Left colon (tissue), 2 donors: ENCODE measurements around the gene PLA2G5. TPM values are rescaled to one million over a fixed set of nuclear protein-coding genes. Genes with fewer than 3 reads are reported as not detected.

Experiments used
- ATAC-seq: fragments of 200-7000 bp; cut with Tn5 transposase; one replicate; pipeline ENCODE4 v1.9.1; 2020; ENCODE audit warnings: mild to moderate bottlenecking, moderate library complexity
- DNase-seq, 2 donors: peaks; one replicate each; pipeline ENCODE4 v3.0.0-alpha.2; 2020
- intact Hi-C, 2 donors: fragments of 100-400 bp; cut with DNase I in 1 of 2; cut with micrococcal nuclease in 1 of 2; formaldehyde crosslinking; loops; one replicate each; pipeline versions ENCODE4 v1.11.2 to v1.14.0; 2022; cut with DNase I, micrococcal nuclease
- total RNA-seq, 2 donors: library from RNA; stranded (reverse); fragmentation: NEBNext Ultra II Directional; extraction: Animal tissue kit (Norgen Biotek cat#: 25700); gene quantifications; one replicate each; pipeline ENCODE4 v1.2.1, GENCODE V29; 2021
- donor health status: DM: no; HTN: no; CAD: no.
- donor health status: DM: yes; HTN: yes; CAD: no.

PLA2G5 gene
- total RNA-seq, 2 donors from 2014 or later: 0.58 to 1.8 TPM

DNA sequence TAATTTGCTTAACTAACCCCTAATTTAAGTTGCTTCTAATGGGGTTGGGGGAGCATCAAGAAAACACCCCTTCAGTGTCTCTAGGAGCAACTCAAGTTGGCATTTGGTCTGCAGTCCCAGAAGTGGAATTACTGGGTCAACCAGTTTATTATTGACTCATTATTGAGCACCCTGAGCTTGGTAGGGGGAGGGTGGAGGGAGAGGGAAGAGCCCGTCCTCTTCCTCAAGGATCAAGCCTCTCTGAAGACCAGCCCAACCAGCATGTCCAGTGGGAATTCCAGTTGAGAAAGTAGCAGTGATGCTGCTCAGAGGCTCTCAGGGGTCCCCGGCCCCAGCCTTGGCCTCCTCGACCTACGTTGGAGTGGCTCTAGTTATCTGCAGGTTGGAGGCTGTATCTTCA is 67.1 kb downstream of the PLA2G5 start:
- DNase-seq (peak in 1 of 2 donors; percentile 5), ATAC-seq (no peak)
- intact Hi-C loops: no loop called here

DNA sequence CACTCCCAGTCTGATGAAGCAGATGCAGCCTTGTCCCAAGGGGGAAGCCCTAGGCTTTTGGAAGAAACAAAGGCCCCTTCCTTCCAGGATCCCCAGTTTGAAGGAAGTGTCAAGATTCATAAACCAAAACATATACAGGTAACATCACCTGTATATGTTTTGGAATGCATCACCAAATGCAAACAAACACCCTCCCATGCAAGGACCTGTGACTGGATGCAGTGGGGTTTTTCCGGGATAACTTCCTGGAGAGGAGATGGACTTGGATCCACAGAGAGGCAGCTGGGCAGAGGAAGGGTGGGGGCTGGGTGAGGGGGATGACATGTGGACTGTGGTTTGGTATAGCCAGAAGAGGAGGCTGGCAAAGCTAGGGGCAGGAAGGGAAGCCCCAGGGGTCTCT is 67.6 kb downstream of the PLA2G5 start:
- intact Hi-C loops: no loop called here
- DNase-seq: peak in 1 of 2 donors; percentile 33
- ATAC-seq: peak; percentile 59

DNA sequence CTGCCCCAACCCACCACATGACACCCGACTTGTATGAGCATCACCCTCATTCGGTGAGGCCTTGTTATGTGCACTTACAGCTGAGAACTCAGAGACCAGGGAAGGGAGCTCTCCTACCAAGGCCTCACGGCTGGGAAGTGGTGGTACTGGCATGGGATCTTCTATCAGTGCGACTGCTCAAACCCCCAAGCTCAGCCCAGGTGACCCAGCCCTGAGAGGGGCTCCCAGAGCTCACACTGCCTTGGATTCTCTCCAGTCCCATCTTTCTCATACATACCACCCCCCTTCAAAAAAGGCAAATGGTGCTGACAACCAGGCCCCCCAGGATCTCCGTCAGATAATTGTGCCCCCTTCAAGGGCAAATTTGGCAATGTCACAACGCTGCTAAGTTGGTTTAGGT is 68.4 kb downstream of the PLA2G5 start:
- intact Hi-C loops: no loop called here
- ATAC-seq (no peak), DNase-seq (peak in 1 of 2 donors; percentile 12)

DNA sequence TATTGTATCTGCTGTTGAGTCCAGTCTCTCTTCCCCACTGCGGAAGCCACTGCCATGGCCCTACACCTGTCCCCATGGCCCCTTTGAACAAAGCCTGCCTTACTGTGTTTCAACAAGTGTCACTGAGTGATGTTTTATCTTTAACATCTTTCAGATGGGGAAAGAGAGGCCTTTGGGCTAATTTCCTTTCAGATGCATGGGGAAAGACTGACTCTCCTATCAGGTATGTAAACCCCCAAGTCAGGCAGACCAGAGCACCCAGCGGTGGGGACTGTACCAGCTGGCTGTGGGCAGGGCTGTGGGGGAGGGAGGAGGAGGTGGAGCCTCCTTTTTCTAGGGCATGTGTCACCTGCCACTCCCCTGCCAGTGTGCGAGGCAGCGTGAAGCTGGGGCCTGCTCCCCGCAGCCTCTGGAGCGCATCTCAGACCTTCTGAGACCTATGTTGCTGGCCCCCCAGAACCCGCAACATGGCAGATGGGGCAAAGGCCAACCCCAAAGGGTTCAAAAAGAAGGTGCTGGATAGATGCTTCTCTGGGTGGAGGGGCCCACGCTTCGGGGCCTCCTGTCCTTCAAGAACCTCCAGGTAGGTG is 69.1 kb downstream of the PLA2G5 start, which contains the start of gene PLA2G2F:
Gene PLA2G2F (plus strand): TSS at position 363 of the 590 bp plus-strand sequence. CDS start 105 bp downstream, at position 468.
- DNase-seq: peak in 1 of 2 donors; percentile 17

DNA sequence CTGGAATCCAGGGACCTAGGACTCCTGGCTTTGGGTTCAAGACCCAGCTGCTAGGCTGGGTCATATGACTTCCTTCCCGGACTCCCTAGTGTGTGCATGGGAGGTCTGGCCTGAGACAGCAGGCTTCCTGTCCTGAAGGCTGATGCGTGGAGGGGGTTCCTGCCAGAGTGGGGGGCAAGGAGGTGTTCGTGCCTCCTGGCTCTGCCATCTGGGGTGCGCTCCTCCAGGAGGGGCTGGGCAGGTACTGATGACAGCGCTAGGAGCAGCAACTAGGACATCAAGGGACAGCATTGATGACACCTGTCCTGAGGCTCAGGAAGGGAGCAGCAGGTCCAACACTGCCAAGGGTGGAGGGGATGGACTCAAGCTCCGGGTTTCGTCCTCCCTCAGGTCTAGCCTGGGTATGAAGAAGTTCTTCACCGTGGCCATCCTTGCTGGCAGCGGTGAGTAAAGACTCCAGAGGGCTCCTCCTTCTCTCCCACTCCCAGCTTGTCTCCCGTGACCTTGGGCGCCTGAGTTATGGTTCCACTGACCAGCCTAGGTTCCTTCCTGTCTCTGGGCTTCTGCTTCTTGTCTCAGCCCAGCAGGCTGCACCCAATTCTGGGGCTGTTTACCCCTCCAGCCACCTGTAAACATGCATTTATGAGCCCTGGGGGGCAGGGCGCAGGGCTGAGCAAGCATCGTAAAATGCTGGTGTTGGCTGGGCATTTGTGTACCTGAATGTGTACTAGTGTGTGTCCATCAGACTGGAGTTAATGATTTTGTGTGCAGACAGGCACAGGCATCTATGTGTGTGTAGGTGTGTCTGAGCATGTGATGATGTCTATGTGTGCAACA is 70.0 kb downstream of the PLA2G5 start:
- DNase-seq (peak in 1 of 2 donors; percentile 18), ATAC-seq (no peak)
- intact Hi-C loops: loop anchor here in 1 of 2 donors (10.0 kb wide), 1 partner anchor 165 kb away; the partner anchor contains the start of gene PLA2G2A

More for the DNA sequence above, 69.1 kb downstream of the PLA2G5 start, which contains the start of gene PLA2G2F:
- intact Hi-C loops: no loop called here
- no peak for ATAC-seq

DNA sequence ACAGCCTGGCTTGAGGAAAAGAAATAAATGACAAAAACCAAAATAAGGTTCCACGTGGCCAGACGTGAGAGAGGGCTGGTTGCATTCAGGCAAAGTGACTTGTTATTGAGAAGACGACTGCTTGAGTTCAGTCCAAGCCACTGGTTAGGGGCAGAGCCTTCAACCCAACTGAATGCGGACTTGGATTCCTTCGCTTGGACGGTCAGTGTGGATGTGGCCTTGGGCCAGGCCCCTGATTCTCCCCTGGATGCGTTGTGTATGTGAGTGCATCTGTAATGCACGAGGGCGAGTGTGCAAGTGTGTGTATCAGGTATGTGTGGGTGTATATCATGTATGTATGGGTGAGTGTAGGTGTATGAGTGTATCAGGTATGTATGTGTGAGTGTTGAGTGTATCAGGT is 71.0 kb downstream of the PLA2G5 start:
- DNase-seq: peak in 1 of 2 donors; percentile 9
- no peak for ATAC-seq
- intact Hi-C loops: loop anchor here in 1 of 2 donors (10.0 kb wide), 1 partner anchor 166 kb away; the partner anchor contains the start of gene PLA2G2A

DNA sequence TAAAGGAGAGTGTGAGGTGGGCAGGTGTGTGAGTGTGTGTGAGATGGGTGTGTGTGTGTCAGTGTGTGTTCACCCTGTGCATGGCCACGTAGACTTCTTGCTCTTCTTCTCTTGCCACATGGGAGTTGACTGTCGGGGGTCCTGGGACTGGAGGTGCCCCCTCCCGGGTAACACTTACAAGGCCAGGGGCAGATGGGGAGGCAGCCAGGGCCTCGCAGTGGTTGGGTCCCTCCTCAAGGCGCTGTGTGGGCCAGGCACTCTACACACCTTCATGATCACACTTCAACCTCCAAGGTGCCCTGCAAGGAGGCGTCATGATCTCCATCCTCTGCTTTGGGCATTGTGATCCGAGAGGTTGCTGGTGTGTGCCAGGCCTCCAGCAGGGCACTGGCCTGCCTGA is 71.5 kb downstream of the PLA2G5 start:
- no peak for ATAC-seq
- intact Hi-C loops: loop anchor here in 1 of 2 donors (10.0 kb wide), 1 partner anchor 167 kb away; the partner anchor contains the start of gene PLA2G2A
- DNase-seq: peak in 1 of 2 donors; percentile 11

Other genes starting within 250 kb of the PLA2G5 start
- gene OTUD3, start 187.8 kb upstream of the PLA2G5 start, total RNA-seq: 10 to 100 TPM in 1 of 2 donors, 1 to 10 TPM in 1; 9.6 to 11.1 TPM
- not detected for gene PLA2G2E, start 146.6 kb upstream of the PLA2G5 start, total RNA-seq
- gene PLA2G2A, start 90.6 kb upstream of the PLA2G5 start, total RNA-seq: 100 to 1,000 TPM in 1 of 2 donors, 10 to 100 TPM in 1; 83.9 to 795 TPM
- gene PLA2G2D, start 49.3 kb downstream of the PLA2G5 start, total RNA-seq: under 1 TPM in 1 of 2 donors, not detected in 1; 0.31 TPM
- gene PLA2G2F, start 69.1 kb downstream of the PLA2G5 start, total RNA-seq: under 1 TPM in 1 of 2 donors, not detected in 1; 0.11 TPM
- 1 to 10 TPM; 4.2 to 4.3 TPM for gene UBXN10, start 115.9 kb downstream of the PLA2G5 start, total RNA-seq
- under 1 TPM in 1 of 2 donors, not detected in 1; 0.28 TPM for gene PLA2G2C, start 116.3 kb downstream of the PLA2G5 start, total RNA-seq
- gene VWA5B1, start 220.7 kb downstream of the PLA2G5 start, total RNA-seq: 1 to 10 TPM in 1 of 2 donors, under 1 TPM in 1; 0.28 to 1.5 TPM